HepG2 (cell line): ENCODE results near the gene RBBP8NL. TPM values are rescaled to one million over a fixed set of nuclear protein-coding genes. Genes with fewer than 3 reads are reported as not detected.
A peak's percentile ranks its signal among the peaks of the same experiment; 100 is the strongest.

Source experiments
- DPF2 ChIP-seq: sonication (generic); formaldehyde crosslinking; IDR thresholded peaks from 2 replicates; pipeline ENCODE4 v1.4.0; 2020; ENCODE audit warnings: mild to moderate bottlenecking, low read depth, missing genetic modification reagents, borderline replicate concordance
- FLYWCH1 ChIP-seq: sonication (generic); formaldehyde crosslinking; IDR thresholded peaks from 2 replicates; pipeline ENCODE4 v1.8.1; 2023; ENCODE audit warnings: mild to moderate bottlenecking, missing genetic modification reagents
- HMG20A ChIP-seq: IDR thresholded peaks from 2 replicates; pipeline ENCODE4 v1.6.1; 2016; ENCODE audit warnings: borderline replicate concordance
- MZF1 ChIP-seq: sonication (generic); formaldehyde crosslinking; IDR thresholded peaks from 2 replicates; pipeline ENCODE4 v1.8.1; 2023; ENCODE audit warnings: mild to moderate bottlenecking, missing genetic modification reagents, borderline replicate concordance
- NCOR1 ChIP-seq: fragments of 200-600 bp; sonication (generic); IDR thresholded peaks from 2 replicates; pipeline ENCODE4 v1.7.0; 2017; ENCODE audit warnings: antibody characterized with exemption, low read length, borderline replicate concordance
- RFX1 ChIP-seq: fragments of 450-650 bp; IDR thresholded peaks from 2 replicates; pipeline ENCODE4 v1.6.1; 2017
- SNRNP70 ChIP-seq: fragments of 200-400 bp; formaldehyde crosslinking; IDR thresholded peaks from 2 replicates; pipeline ENCODE4 v1.6.1; 2017; ENCODE audit warnings: mild to moderate bottlenecking, low read depth, low read length, moderate library complexity
- SRSF4 ChIP-seq: fragments of 200-400 bp; formaldehyde crosslinking; IDR thresholded peaks from one replicate; pipeline ENCODE4 v1.6.1; 2018; ENCODE audit warnings: mild to moderate bottlenecking, low read depth, low read length, moderate library complexity; ENCODE audit not compliant: poor library complexity, severe bottlenecking
- ZC3H13 ChIP-seq: sonication (generic); formaldehyde crosslinking; IDR thresholded peaks from 2 replicates; pipeline ENCODE4 v1.8.1; 2023; ENCODE audit warnings: mild to moderate bottlenecking, missing genetic modification reagents, moderate library complexity
- ZKSCAN8 ChIP-seq: IDR thresholded peaks from 2 replicates; pipeline ENCODE4 v1.6.1; 2016; ENCODE audit warnings: borderline replicate concordance, missing genetic modification reagents, missing compliant biosample characterization
- ZNF329 ChIP-seq: sonication (generic); formaldehyde crosslinking; IDR thresholded peaks from 2 replicates; pipeline ENCODE4 v1.9.0; 2021; ENCODE audit warnings: low read depth, mild to moderate bottlenecking, missing genetic modification reagents
- ZNF552 ChIP-seq: sonication (generic); formaldehyde crosslinking; IDR thresholded peaks from 2 replicates; pipeline ENCODE4 v1.9.0; 2022; ENCODE audit warnings: missing genetic modification reagents, mild to moderate bottlenecking, borderline replicate concordance
- ZNF607 ChIP-seq: sonication (generic); formaldehyde crosslinking; IDR thresholded peaks from 2 replicates; pipeline ENCODE4 v1.5.1; 2020; ENCODE audit warnings: missing genetic modification reagents, mild to moderate bottlenecking, borderline replicate concordance
- ZSCAN9 ChIP-seq: IDR thresholded peaks from 2 replicates; pipeline ENCODE4 v1.6.1; 2016; ENCODE audit warnings: borderline replicate concordance
- polyA plus RNA-seq, 8 experiments: library from polyadenylated mRNA; depleted of rRNA in 3 of 8; stranded (reverse) in 7 of 8; unstranded in 1 of 8; fragments of >200 nt; fragmentation: Illumina TruSeq in 4 of 8; extraction: Trizol in 4 of 8; gene quantifications; 2 replicates each; pipeline versions ENCODE4 v1.2.1 to v1.2.3, GENCODE V29; 2011 to 2016; ENCODE audit warnings: low read depth in 4 of 8, missing spikeins in 1 of 8, mixed read lengths in 1 of 8; ENCODE audit not compliant: insufficient read depth in 1 of 8
- total RNA-seq, 5 experiments: library from RNA; depleted of rRNA; stranded (reverse); fragments of >200 nt; fragmentation: Illumina TruSeq; extraction: Trizol; gene quantifications; 2 replicates each; pipeline ENCODE4 v1.2.3, GENCODE V29; 2016; ENCODE audit warnings: low read depth in 1 of 5
- TF ChIP-seq, protein P1 (sequence below): sonication (generic); formaldehyde crosslinking; conservative IDR thresholded peaks from 2 replicates; pipeline ENCODE4 v1.4.0; 2020; ENCODE audit warnings: mild to moderate bottlenecking, missing genetic modification reagents, moderate library complexity
- TF ChIP-seq, protein P2 (sequence below): sonication (generic); formaldehyde crosslinking; IDR thresholded peaks from 2 replicates; pipeline ENCODE4 v1.4.0; 2020; ENCODE audit warnings: mild to moderate bottlenecking, missing genetic modification reagents, borderline replicate concordance
- TF ChIP-seq, protein P3 (sequence below): IDR thresholded peaks from 2 replicates; pipeline ENCODE4 v1.6.1; 2016; ENCODE audit warnings: low read depth, control low read depth
- TF ChIP-seq, protein P4 (sequence below): sonication (generic); formaldehyde crosslinking; IDR thresholded peaks from 2 replicates; pipeline ENCODE4 v1.4.0; 2020; ENCODE audit warnings: missing genetic modification reagents

Gene RBBP8NL
- total and polyA plus RNA-seq, 2 of the 13 experiments (the other 11 are each of a cell fraction or from before 2014, with no cell fraction given): 0.69 to 0.86 TPM

DNA sequence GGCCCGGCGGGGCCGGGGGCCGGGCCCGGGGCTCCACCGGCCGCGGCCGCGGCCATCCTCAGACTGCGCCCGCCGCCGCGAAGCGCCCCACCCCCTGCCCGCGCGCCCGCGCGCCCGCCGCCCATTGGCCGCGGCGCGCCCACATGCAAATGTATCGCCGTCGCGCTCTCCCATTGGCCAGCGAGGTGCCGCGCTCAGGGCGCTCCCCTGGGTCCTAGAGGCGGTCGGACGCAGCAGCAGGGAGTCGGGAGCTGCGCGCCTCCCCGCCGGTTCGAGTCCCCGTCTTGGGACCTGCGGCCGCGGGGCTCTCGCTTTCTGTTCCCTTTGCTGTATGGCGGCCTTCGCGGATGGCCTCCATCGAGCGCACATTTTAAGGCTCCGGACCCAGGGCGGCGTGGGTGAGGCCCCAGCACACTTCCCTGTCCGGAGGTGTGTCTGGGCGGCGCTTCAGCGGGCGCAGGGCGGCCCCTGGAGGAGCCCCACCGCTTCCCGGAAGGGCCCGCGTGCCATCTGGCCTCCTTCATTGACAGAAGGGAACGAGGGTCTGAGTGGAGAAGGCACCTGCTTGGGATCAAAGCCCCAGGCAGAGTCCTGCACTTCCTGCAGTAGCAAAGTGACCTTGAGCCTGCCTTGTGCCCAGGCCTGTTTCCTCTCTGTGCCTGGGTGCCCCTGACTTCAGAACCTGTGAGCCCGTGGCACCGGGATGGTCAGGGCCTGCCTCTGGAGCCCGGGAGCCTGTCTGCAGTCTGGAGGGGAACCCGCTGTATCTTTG lies 19.9 kb downstream of the RBBP8NL start, which contains the start of gene CABLES2 (continued):
- TF ChIP-seq ZSCAN9 (peak; percentile 74; the same call in 1 of the 2 replicates), MZF1 (no peak; the same call in 1 of the 2 replicates), HMG20A (CRISPR knock-in tag) (no peak), ZNF607 (peak; percentile 96; the same call in 1 of the 2 replicates), RFX1 (no peak), ZNF552 (CRISPR knock-in tag) (peak; percentile 28; the same call in 1 of the 2 replicates), NCOR1 (no peak), DPF2 (peak; percentile 63; the same call in 1 of the 2 replicates), FLYWCH1 (CRISPR knock-in tag) (no peak), ZKSCAN8 (CRISPR knock-in tag) (peak; percentile 18; the same call in 1 of the 2 replicates), ZNF329 (CRISPR knock-in tag) (0 out of 2 replicates have a peak, but pooled peaks have one; percentile 44), SRSF4 (no peak), ZC3H13 (CRISPR knock-in tag) (peak; percentile 80; the same call in 1 of the 2 replicates), SNRNP70 (no peak)
- TF ChIP-seq, protein P1, sequence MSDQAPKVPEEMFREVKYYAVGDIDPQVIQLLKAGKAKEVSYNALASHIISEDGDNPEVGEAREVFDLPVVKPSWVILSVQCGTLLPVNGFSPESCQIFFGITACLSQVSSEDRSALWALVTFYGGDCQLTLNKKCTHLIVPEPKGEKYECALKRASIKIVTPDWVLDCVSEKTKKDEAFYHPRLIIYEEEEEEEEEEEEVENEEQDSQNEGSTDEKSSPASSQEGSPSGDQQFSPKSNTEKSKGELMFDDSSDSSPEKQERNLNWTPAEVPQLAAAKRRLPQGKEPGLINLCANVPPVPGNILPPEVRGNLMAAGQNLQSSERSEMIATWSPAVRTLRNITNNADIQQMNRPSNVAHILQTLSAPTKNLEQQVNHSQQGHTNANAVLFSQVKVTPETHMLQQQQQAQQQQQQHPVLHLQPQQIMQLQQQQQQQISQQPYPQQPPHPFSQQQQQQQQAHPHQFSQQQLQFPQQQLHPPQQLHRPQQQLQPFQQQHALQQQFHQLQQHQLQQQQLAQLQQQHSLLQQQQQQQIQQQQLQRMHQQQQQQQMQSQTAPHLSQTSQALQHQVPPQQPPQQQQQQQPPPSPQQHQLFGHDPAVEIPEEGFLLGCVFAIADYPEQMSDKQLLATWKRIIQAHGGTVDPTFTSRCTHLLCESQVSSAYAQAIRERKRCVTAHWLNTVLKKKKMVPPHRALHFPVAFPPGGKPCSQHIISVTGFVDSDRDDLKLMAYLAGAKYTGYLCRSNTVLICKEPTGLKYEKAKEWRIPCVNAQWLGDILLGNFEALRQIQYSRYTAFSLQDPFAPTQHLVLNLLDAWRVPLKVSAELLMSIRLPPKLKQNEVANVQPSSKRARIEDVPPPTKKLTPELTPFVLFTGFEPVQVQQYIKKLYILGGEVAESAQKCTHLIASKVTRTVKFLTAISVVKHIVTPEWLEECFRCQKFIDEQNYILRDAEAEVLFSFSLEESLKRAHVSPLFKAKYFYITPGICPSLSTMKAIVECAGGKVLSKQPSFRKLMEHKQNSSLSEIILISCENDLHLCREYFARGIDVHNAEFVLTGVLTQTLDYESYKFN: peak; percentile 71
- TF ChIP-seq, protein P2, sequence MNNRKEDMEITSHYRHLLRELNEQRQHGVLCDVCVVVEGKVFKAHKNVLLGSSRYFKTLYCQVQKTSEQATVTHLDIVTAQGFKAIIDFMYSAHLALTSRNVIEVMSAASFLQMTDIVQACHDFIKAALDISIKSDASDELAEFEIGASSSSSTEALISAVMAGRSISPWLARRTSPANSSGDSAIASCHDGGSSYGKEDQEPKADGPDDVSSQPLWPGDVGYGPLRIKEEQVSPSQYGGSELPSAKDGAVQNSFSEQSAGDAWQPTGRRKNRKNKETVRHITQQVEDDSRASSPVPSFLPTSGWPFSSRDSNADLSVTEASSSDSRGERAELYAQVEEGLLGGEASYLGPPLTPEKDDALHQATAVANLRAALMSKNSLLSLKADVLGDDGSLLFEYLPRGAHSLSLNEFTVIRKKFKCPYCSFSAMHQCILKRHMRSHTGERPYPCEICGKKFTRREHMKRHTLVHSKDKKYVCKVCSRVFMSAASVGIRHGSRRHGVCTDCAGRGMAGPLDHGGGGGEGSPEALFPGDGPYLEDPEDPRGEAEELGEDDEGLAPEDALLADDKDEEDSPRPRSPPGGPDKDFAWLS: peak; percentile 88; the same call in 1 of the 2 replicates
- TF ChIP-seq, protein P3, sequence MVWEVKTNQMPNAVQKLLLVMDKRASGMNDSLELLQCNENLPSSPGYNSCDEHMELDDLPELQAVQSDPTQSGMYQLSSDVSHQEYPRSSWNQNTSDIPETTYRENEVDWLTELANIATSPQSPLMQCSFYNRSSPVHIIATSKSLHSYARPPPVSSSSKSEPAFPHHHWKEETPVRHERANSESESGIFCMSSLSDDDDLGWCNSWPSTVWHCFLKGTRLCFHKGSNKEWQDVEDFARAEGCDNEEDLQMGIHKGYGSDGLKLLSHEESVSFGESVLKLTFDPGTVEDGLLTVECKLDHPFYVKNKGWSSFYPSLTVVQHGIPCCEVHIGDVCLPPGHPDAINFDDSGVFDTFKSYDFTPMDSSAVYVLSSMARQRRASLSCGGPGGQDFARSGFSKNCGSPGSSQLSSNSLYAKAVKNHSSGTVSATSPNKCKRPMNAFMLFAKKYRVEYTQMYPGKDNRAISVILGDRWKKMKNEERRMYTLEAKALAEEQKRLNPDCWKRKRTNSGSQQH (CRISPR knock-in tag): 0 out of 2 replicates have a peak, but pooled peaks have one; percentile 13
- TF ChIP-seq, protein P4, sequence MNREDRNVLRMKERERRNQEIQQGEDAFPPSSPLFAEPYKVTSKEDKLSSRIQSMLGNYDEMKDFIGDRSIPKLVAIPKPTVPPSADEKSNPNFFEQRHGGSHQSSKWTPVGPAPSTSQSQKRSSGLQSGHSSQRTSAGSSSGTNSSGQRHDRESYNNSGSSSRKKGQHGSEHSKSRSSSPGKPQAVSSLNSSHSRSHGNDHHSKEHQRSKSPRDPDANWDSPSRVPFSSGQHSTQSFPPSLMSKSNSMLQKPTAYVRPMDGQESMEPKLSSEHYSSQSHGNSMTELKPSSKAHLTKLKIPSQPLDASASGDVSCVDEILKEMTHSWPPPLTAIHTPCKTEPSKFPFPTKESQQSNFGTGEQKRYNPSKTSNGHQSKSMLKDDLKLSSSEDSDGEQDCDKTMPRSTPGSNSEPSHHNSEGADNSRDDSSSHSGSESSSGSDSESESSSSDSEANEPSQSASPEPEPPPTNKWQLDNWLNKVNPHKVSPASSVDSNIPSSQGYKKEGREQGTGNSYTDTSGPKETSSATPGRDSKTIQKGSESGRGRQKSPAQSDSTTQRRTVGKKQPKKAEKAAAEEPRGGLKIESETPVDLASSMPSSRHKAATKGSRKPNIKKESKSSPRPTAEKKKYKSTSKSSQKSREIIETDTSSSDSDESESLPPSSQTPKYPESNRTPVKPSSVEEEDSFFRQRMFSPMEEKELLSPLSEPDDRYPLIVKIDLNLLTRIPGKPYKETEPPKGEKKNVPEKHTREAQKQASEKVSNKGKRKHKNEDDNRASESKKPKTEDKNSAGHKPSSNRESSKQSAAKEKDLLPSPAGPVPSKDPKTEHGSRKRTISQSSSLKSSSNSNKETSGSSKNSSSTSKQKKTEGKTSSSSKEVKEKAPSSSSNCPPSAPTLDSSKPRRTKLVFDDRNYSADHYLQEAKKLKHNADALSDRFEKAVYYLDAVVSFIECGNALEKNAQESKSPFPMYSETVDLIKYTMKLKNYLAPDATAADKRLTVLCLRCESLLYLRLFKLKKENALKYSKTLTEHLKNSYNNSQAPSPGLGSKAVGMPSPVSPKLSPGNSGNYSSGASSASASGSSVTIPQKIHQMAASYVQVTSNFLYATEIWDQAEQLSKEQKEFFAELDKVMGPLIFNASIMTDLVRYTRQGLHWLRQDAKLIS (CRISPR knock-in tag): no peak
